ENCODE measurements around the gene KLHL42.

DNA sequence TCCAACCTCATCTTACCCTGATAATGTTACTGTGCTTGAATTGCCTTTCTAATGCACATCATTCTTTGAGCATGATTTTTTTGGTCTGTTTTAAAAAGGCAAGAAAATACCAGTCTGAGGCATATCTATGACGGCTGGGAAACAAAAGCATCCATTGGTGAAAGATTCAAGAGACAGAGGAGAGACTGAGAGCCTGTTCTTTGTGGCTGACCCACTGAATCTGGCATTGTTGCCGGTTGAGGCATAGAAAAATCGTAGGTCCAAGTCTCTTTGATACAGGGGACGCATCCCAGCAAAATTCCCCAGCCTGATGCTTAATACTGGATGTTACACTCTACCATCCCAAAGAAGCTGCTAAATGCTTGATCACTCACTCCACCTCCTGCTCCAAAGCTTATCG is 2.9 kb upstream of the KLHL42 start:
- TF ChIP-seq, protein P1, sequence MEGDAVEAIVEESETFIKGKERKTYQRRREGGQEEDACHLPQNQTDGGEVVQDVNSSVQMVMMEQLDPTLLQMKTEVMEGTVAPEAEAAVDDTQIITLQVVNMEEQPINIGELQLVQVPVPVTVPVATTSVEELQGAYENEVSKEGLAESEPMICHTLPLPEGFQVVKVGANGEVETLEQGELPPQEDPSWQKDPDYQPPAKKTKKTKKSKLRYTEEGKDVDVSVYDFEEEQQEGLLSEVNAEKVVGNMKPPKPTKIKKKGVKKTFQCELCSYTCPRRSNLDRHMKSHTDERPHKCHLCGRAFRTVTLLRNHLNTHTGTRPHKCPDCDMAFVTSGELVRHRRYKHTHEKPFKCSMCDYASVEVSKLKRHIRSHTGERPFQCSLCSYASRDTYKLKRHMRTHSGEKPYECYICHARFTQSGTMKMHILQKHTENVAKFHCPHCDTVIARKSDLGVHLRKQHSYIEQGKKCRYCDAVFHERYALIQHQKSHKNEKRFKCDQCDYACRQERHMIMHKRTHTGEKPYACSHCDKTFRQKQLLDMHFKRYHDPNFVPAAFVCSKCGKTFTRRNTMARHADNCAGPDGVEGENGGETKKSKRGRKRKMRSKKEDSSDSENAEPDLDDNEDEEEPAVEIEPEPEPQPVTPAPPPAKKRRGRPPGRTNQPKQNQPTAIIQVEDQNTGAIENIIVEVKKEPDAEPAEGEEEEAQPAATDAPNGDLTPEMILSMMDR (IDR thresholded peaks at IDR 0.05), result no peak
- no peak for TF ChIP-seq POLR2A (IDR thresholded peaks at IDR 0.05)
- TF ChIP-seq EP300 (IDR thresholded peaks at IDR 0.05), result no peak

All from upper lobe of left lung (tissue), 4 donors.